Stimulated activated CD4-positive, alpha-beta T cell treated with anti-CD3 and anti-CD28 coated beads, Interleukin-15, amount 100 ng/mL, for 48 hours (primary cell): ENCODE results near the gene STRN4.

Experiments
- DNase-seq, 2 donors: peaks; one replicate each; pipeline ENCODE4 v3.0.0-alpha.2; 2020; ENCODE audit warnings: low read depth in 2 of 2

STRN4 gene

DNA sequence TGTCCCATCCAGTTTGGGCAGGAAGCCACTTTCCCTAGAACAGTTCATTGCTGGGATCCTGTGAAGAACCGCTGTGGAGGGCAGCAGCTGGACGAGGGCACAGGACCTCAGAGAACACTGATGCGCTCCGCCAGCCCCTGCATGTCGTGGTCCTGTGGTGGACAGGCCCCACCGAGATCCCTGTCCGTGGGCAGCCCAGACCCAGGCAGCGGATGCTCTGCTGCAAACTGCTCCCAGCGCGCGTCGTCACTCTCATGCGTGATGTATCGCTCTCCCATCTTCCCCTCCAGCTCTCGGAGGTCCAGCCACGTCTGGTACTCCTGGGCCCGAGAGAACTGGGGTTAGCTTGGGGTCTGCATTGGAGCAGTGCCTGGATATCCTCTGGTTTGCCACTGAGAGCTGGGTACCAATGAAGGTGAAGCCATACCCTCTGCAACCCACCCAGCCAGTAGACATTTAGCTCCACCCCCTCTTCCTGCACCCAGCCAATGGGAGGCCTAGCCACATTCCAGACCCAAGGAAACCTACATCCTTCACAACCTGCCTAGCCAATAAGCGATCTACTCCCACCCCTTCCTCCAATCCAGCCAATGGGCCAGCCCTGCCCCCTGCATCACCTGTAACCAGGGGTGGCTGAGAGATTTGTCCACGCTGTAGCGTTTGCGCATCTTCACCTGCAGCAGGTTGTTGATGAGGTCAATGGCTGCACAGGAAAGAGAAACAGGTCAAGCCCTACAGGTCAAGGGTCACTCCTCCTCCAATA, 71.7 kb downstream of the STRN4 start:
- no peak for DNase-seq

DNA sequence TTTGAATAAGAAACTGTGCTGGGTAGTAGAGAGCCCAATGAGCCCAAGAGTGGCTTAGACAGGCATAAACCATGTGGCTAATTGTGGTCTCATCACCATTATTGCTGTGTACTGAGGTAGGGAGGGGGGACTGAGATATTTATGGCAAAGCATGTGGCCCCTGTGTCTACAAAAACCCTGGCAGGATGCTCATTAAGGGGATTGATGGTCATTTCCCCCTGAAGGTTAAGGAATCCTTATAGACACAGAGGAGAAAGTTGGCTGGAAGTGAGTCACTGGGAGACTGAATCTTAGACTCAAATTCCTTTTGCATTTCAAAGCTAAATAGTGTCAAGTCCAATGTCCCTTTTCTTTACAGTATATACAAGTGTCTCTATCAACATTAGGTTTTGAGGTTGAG, 75.4 kb downstream of the STRN4 start:
- DNase-seq = no peak
